Endothelial cell of umbilical vein (primary cell): ENCODE results near the gene IQGAP2. TPM values are rescaled to one million over a fixed set of nuclear protein-coding genes. Genes with fewer than 3 reads are reported as not detected.

Experiments
- BruUV-seq: library from RNA; stranded (reverse); fragments of 400-500 nt; replicated peaks from 2 replicates; lab custom pipeline; 2021; lab: Mats Ljungman, UMichigan
- CTCF ChIA-PET: fragments of 300-600, 350-600 bp; sonication (Branson Sonifier 250); formaldehyde crosslinking; loops from one replicate; lab custom pipeline; 2021; ENCODE audit warnings: antibody characterized with exemption, inconsistent platforms; lab: Charles Lee
- POLR2A ChIA-PET: fragments of 300-600, 350-600 bp; sonication (Branson Sonifier 250); formaldehyde crosslinking; loops from one replicate; lab custom pipeline; 2021; ENCODE audit warnings: antibody characterized with exemption, inconsistent platforms; lab: Charles Lee
- DNase-seq: peaks from one replicate; pipeline ENCODE4 v3.0.0-alpha.2; 2011; ENCODE audit warnings: low read depth, low spot score
- FAIRE-seq: peaks from 2 replicates; lab custom pipeline; 2011; peaks lifted over from hg19 to GRCh38; lab: Jason Lieb, UNC
- H2AFZ ChIP-seq: 2 replicates; pipeline ENCODE4 v1.6.0; 2012; ENCODE audit warnings: low read depth, low read length, control low read depth, inconsistent platforms
- H3K27ac ChIP-seq: 2 replicates; pipeline ENCODE4 v1.5.1; 2011; ENCODE audit warnings: low read depth, mild to moderate bottlenecking, control low read depth, low read length, moderate library complexity; ENCODE audit not compliant: insufficient read depth
- H3K27me3 ChIP-seq, 2 experiments: 2 replicates each; pipeline versions ENCODE4 v1.6.0 to v1.6.1; 2011; ENCODE audit warnings: low read length in 2 of 2, mixed read lengths in 1 of 2; ENCODE audit not compliant: control insufficient read depth in 2 of 2, insufficient read depth in 2 of 2
- H3K36me3 ChIP-seq, 2 experiments: 2 replicates in 1 of 2; 3 replicates in 1 of 2; pipeline ENCODE4 v1.5.1; 2011; ENCODE audit warnings: low read length in 2 of 2, mild to moderate bottlenecking in 1 of 2, moderate library complexity in 1 of 2; ENCODE audit not compliant: control insufficient read depth in 2 of 2, insufficient read depth in 2 of 2; ENCODE audit errors: extremely low read depth in 1 of 2
- H3K4me1 ChIP-seq: 3 replicates; pipeline ENCODE4 v1.5.1; 2011; ENCODE audit warnings: mild to moderate bottlenecking, low read length; ENCODE audit not compliant: control insufficient read depth, insufficient read depth; ENCODE audit errors: extremely low read depth
- H3K4me2 ChIP-seq: 2 replicates; pipeline ENCODE4 v1.6.1; 2011; ENCODE audit warnings: low read length, control low read depth, mixed read lengths; ENCODE audit not compliant: insufficient read depth
- H3K4me3 ChIP-seq, 3 experiments: fragments of 200-600 bp in 1 of 3; sonication (generic), shearing (Covaris generic) in 1 of 3; replicated peaks in 1 of 3; 2 replicates each; pipeline ENCODE4 v1.5.1; 2011 to 2016; ENCODE audit warnings: control low read depth in 3 of 3, low read length in 3 of 3, mild to moderate bottlenecking in 2 of 3, inconsistent platforms in 1 of 3, low read depth in 1 of 3, moderate library complexity in 1 of 3; ENCODE audit not compliant: insufficient read depth in 1 of 3
- H3K79me2 ChIP-seq: 2 replicates; pipeline ENCODE4 v1.6.0; 2012; ENCODE audit warnings: low read length, inconsistent platforms; ENCODE audit not compliant: control insufficient read depth, insufficient read depth
- H3K9ac ChIP-seq: replicated peaks from 2 replicates; pipeline ENCODE3; 2011; ENCODE audit warnings: low read length, control low read depth; ENCODE audit not compliant: insufficient read depth; ENCODE audit errors: extremely low read depth
- H3K9me1 ChIP-seq: replicated peaks from 3 replicates; pipeline ENCODE4 v1.6.0; 2011; ENCODE audit warnings: mild to moderate bottlenecking, low read length; ENCODE audit not compliant: control insufficient read depth, insufficient read depth; ENCODE audit errors: extremely low read depth
- H3K9me3 ChIP-seq: replicated peaks from 2 replicates; pipeline ENCODE4 v1.5.1; 2012; ENCODE audit warnings: low read length, inconsistent platforms; ENCODE audit not compliant: control insufficient read depth, insufficient read depth
- H4K20me1 ChIP-seq: replicated peaks from 2 replicates; pipeline ENCODE3; 2011; ENCODE audit warnings: mild to moderate bottlenecking, low read length; ENCODE audit not compliant: control insufficient read depth, insufficient read depth; ENCODE audit errors: extremely low read depth
- CTCF ChIP-seq, 2 donors: IDR thresholded peaks; 1 replicate in 1 of 2; 2 replicates in 1 of 2; pipeline ENCODE4 v1.5.1; 2011; ENCODE audit warnings: low read length in 2 of 2, mild to moderate bottlenecking in 2 of 2, moderate library complexity in 2 of 2, control low read depth in 1 of 2, inconsistent platforms in 1 of 2, low read depth in 1 of 2; ENCODE audit not compliant: insufficient read depth in 1 of 2; ENCODE audit errors: extremely low read depth in 1 of 2
- EZH2 ChIP-seq: IDR thresholded peaks from 2 replicates; pipeline ENCODE4 v1.6.1; 2012; ENCODE audit warnings: borderline replicate concordance, low read depth, mild to moderate bottlenecking, moderate library complexity, low read length, inconsistent platforms; ENCODE audit not compliant: severe bottlenecking
- FOS ChIP-seq: IDR thresholded peaks from 2 replicates; pipeline ENCODE4 v1.6.1; 2011; ENCODE audit warnings: mild to moderate bottlenecking, low read length, moderate library complexity, borderline replicate concordance; ENCODE audit not compliant: insufficient read depth
- GATA2 ChIP-seq: IDR thresholded peaks from 2 replicates; pipeline ENCODE4 v1.7.0; 2011; ENCODE audit warnings: low read depth, mild to moderate bottlenecking, moderate library complexity, mixed read lengths, low read length; ENCODE audit not compliant: insufficient read length, insufficient read depth
- JUN ChIP-seq: IDR thresholded peaks from 2 replicates; pipeline ENCODE4 v1.6.1; 2011; ENCODE audit warnings: borderline replicate concordance, low read depth; ENCODE audit not compliant: insufficient read length, insufficient read depth
- MAX ChIP-seq: IDR thresholded peaks from 2 replicates; pipeline ENCODE4 v1.6.1; 2011; ENCODE audit not compliant: insufficient read depth, insufficient read length
- MYC ChIP-seq: IDR thresholded peaks from one replicate; pipeline ENCODE4 v1.6.1; 2011; ENCODE audit warnings: mild to moderate bottlenecking, low read depth, low read length
- POLR2A ChIP-seq: IDR thresholded peaks from 2 replicates; pipeline ENCODE4 v1.6.1; 2012; ENCODE audit warnings: low read depth, mild to moderate bottlenecking, control low read depth, low read length
- POLR2AphosphoS5 ChIP-seq: IDR thresholded peaks from 2 replicates; pipeline ENCODE4 v1.6.1; 2012; ENCODE audit warnings: low read depth, mild to moderate bottlenecking, control low read depth, low read length, moderate library complexity; ENCODE audit not compliant: insufficient read depth
- dilution Hi-C: fragments of 300-500 bp; cut with MboI; formaldehyde crosslinking; loops from one replicate; pipeline ENCODE4 v1.15.0; 2019; ENCODE audit warnings: low sequenced_read_pairs; ENCODE audit not compliant: extremely low pct_ligation_motif_present
- intact Hi-C: fragments of 100-400 bp; cut with micrococcal nuclease; formaldehyde crosslinking; loops from one replicate; pipeline ENCODE4 v1.10.0; 2022
- polyA plus RNA-seq, 4 experiments: library from polyadenylated mRNA; depleted of rRNA in 3 of 4; stranded (reverse) in 3 of 4; unstranded in 1 of 4; fragments of >200 nt; gene quantifications; 2 replicates each; pipeline versions ENCODE4 v1.2.1 to v1.2.3, GENCODE V29; 2011 to 2012; ENCODE audit warnings: missing spikeins in 1 of 4
- total RNA-seq: library from RNA; stranded (reverse); gene quantifications from 2 replicates; pipeline ENCODE4 v1.2.3, GENCODE V29; 2021

Gene IQGAP2
- total and polyA plus RNA-seq, 2 donors (not counting 3 experiments of a cell fraction or from before 2014, with no cell fraction given): 4.5 to 4.7 TPM

- CTCF ChIA-PET: no interaction called here
- no TSS peak for BruUV-seq
- Histone ChIP-seq H3K27ac (no peak overlapping the region), H4K20me1 (no peaks in the 10 kb centered on the region), H3K36me3 (no peaks in the 10 kb centered on the region), H3K27me3 (peaks cover 0 to 2% of the 10 kb centered on the region in 2 experiments), H2AFZ (no peak overlapping the region), H3K4me3 (no peak overlapping the region), H3K9me1 (no peaks in the 10 kb centered on the region), H3K9ac (no peak overlapping the region), H3K4me1 (no peaks in the 10 kb centered on the region), H3K9me3 (no peaks in the 10 kb centered on the region), H3K79me2 (no peaks in the 10 kb centered on the region), H3K4me2 (no peak overlapping the region)
- intact Hi-C loops: no loop called here
- FAIRE-seq (no peak), DNase-seq (no peak)
- POLR2A ChIA-PET: no interaction called here
- dilution Hi-C loops: no loop called here
- TF ChIP-seq JUN (no peak), CTCF (IDR thresholded peaks at IDR 0.05; ENCODE audit: extremely low read depth in 1 of 2, insufficient read depth in 1 of 2, low read depth in 1 of 2, low read length in 2 of 2) (no peak), POLR2A (no peak), FOS (no peak), MYC (no peak), POLR2AphosphoS5 (no peak), MAX (no peak), EZH2 (no peak), GATA2 (no peak)
These were observed 36.1 kb downstream of the IQGAP2 start for GRCh38 chr5:76439201-76439600.
